ENCODE results near the gene CORO7.

- TF ChIP-seq CTCF (IDR thresholded peaks at IDR 0.05) (no peak), POLR2A (IDR thresholded peaks at IDR 0.05) (no peak)
Observed at GRCh38 chr16:4387781-4388180, 28.6 kb downstream of the CORO7 start.

Measured in suprapubic skin (tissue), 3 donors.